Peyer's patch (tissue), 4 donors: ENCODE data around the gene GPLD1. TPM values are rescaled to one million over a fixed set of nuclear protein-coding genes. Genes with fewer than 3 reads are reported as not detected.
"Not testable (repeated sequence)": the region's sequence is repeated elsewhere in the genome, so short reads cannot be mapped to it uniquely, and the experiment has no call there.

ENCODE experiments used
- DNase-seq, 3 donors: peaks; one replicate each; pipeline ENCODE4 v3.0.0-alpha.2; 2017 to 2019
- H3K27ac ChIP-seq, 4 donors: fragments of 200-600 bp; sonication (generic); one replicate each; pipeline ENCODE4 v1.5.1; 2016 to 2019
- H3K27me3 ChIP-seq, 2 donors: fragments of 200-600 bp; sonication (generic); one replicate each; pipeline ENCODE4 v1.5.1; 2019
- H3K36me3 ChIP-seq, 3 donors: fragments of 200-600 bp; sonication (generic); one replicate each; pipeline ENCODE4 v1.5.1; 2016 to 2019
- H3K4me1 ChIP-seq, 4 donors: fragments of 200-600 bp; sonication (generic); one replicate each; pipeline ENCODE4 v1.5.1; 2016 to 2019
- H3K4me3 ChIP-seq, 4 donors: fragments of 200-600 bp; sonication (generic); 1 replicate in 3 of 4; 2 replicates in 1 of 4; pipeline ENCODE4 v1.5.1; 2016 to 2019; ENCODE audit warnings: mild to moderate bottlenecking in 1 of 4
- H3K9me3 ChIP-seq, 4 donors: fragments of 200-600 bp; sonication (generic); one replicate each; pipeline ENCODE4 v1.5.1; 2016 to 2019; ENCODE audit warnings: mild to moderate bottlenecking in 1 of 4
- CTCF ChIP-seq, 6 experiments: fragments of 450-650 bp in 4 of 6; fragments of 200-600 bp in 2 of 6; sonication (generic) in 1 of 6; IDR thresholded peaks; one replicate each; pipeline ENCODE4 v1.5.1; 2017 to 2019; ENCODE audit warnings: antibody characterized with exemption in 6 of 6, mild to moderate bottlenecking in 3 of 6, moderate library complexity in 1 of 6
- POLR2A ChIP-seq, 2 donors: fragments of 450-650 bp; IDR thresholded peaks; one replicate each; pipeline ENCODE4 v1.5.1; 2017; ENCODE audit warnings: antibody characterized with exemption in 2 of 2, mild to moderate bottlenecking in 2 of 2, moderate library complexity in 2 of 2
- total RNA-seq, 4 donors: library from RNA; depleted of rRNA; stranded (reverse); fragments of >200 nt; gene quantifications; one replicate each; pipeline ENCODE4 v1.1.0, GENCODE V29; 2016

GPLD1 gene
- total RNA-seq, 4 donors from 2014 or later = 2.1 TPM; not detected in 3

GRCh38 chr6:24426729-24427446 is 62.5 kb downstream of the GPLD1 start:
- DNase-seq = no peak
- Histone ChIP-seq H3K4me1 (no peaks in the 10 kb centered on the region), H3K4me3 (no peak overlapping the region), H3K27me3 (no peaks in the 10 kb centered on the region), H3K9me3 (no peaks in the 10 kb centered on the region), H3K36me3 (peaks cover 0 to 42% (median 0%) of the 10 kb centered on the region in 3 donors), H3K27ac (no peak overlapping the region)
- TF ChIP-seq CTCF (IDR thresholded peaks at IDR 0.05) = no peak
- TF ChIP-seq POLR2A (IDR thresholded peaks at IDR 0.05) = no peak

GRCh38 chr6:24425091-24425490 is 64.3 kb downstream of the GPLD1 start:
- no peak overlapping the region for H3K27ac ChIP-seq
- H3K4me3 ChIP-seq = no peak overlapping the region
- no peak for DNase-seq
- TF ChIP-seq POLR2A (IDR thresholded peaks at IDR 0.05) = no peak
- no peak for TF ChIP-seq CTCF (IDR thresholded peaks at IDR 0.05)
- H3K36me3 ChIP-seq = peaks cover 0 to 60% (median 0%) of the 10 kb centered on the region in 3 donors
- H3K9me3 ChIP-seq = no peaks in the 10 kb centered on the region
- H3K27me3 ChIP-seq = no peaks in the 10 kb centered on the region
- H3K4me1 ChIP-seq = no peaks in the 10 kb centered on the region

- DNase-seq = no peak
- H3K36me3 ChIP-seq = peaks cover 0 to 100% (median 5%) of the 10 kb centered on the region in 3 donors
These were observed 69.9 kb downstream of the GPLD1 start for GRCh38 chr6:24419526-24419925.

GRCh38 chr6:24415753-24416152 is 73.6 kb downstream of the GPLD1 start:
- DNase-seq = no peak
- no peaks in the 10 kb centered on the region for H3K9me3 ChIP-seq
- no peak overlapping the region for H3K27ac ChIP-seq
- TF ChIP-seq CTCF (IDR thresholded peaks at IDR 0.05) (no peak), POLR2A (IDR thresholded peaks at IDR 0.05) (no peak)
- peaks cover 0 to 94% (median 5%) of the 10 kb centered on the region in 3 donors for H3K36me3 ChIP-seq
- H3K4me1 ChIP-seq = no peaks in the 10 kb centered on the region
- H3K27me3 ChIP-seq = no peaks in the 10 kb centered on the region
- no peak overlapping the region for H3K4me3 ChIP-seq

More at GRCh38 chr6:24419526-24419925, 69.9 kb downstream of the GPLD1 start:
- Histone ChIP-seq H3K27me3 (no peaks in the 10 kb centered on the region), H3K9me3 (no peaks in the 10 kb centered on the region), H3K27ac (no peak overlapping the region), H3K4me1 (no peaks in the 10 kb centered on the region), H3K4me3 (no peak overlapping the region)
- TF ChIP-seq POLR2A (IDR thresholded peaks at IDR 0.05) (no peak), CTCF (IDR thresholded peaks at IDR 0.05) (no peak)

- H3K36me3 ChIP-seq = peaks cover 0 to 92% (median 5%) of the 10 kb centered on the region in 3 donors
- not testable (repeated sequence) for H3K9me3 ChIP-seq, H3K4me3 ChIP-seq, H3K27ac ChIP-seq, DNase-seq, H3K27me3 ChIP-seq, H3K4me1 ChIP-seq
These were observed 74.8 kb downstream of the GPLD1 start for GRCh38 chr6:24414531-24414930.

- no peak for DNase-seq
- H3K9me3 ChIP-seq = no peaks in the 10 kb centered on the region
- no peak overlapping the region for H3K4me3 ChIP-seq
- peaks cover 0 to 87% (median 3%) of the 10 kb centered on the region in 3 donors for H3K36me3 ChIP-seq
- H3K27me3 ChIP-seq = no peaks in the 10 kb centered on the region
- TF ChIP-seq CTCF (IDR thresholded peaks at IDR 0.05) = no peak
- no peak for TF ChIP-seq POLR2A (IDR thresholded peaks at IDR 0.05)
- H3K27ac ChIP-seq = no peak overlapping the region
- H3K4me1 ChIP-seq = no peaks in the 10 kb centered on the region
These were observed 77.1 kb downstream of the GPLD1 start for GRCh38 chr6:24412294-24412693.
